Esophagus muscularis mucosa (tissue), 4 donors: Measurements from ENCODE around the gene VSIG10L2. TPM values are rescaled to one million over a fixed set of nuclear protein-coding genes. Genes with fewer than 3 reads are reported as not detected.

Experiments
- DNase-seq: peaks from one replicate; pipeline ENCODE4 v3.0.0-alpha.2; 2017; ENCODE audit errors: extremely low spot score
- H3K27ac ChIP-seq, 4 donors: fragments of 200-600 bp; sonication (generic); replicated peaks in 1 of 4; 1 replicate in 3 of 4; 2 replicates in 1 of 4; pipeline ENCODE4 v1.5.1; 2016 to 2019; ENCODE audit warnings: mild to moderate bottlenecking in 1 of 4
- H3K27me3 ChIP-seq, 4 donors: fragments of 200-600 bp; sonication (generic); one replicate each; pipeline versions ENCODE4 v1.5.1 to v1.6.0; 2016 to 2019
- H3K36me3 ChIP-seq, 4 donors: fragments of 200-600 bp; sonication (generic); one replicate each; pipeline ENCODE4 v1.5.1; 2016 to 2019
- H3K4me1 ChIP-seq, 4 donors: fragments of 200-600 bp; sonication (generic); one replicate each; pipeline ENCODE4 v1.5.1; 2016 to 2019
- H3K4me3 ChIP-seq, 4 donors: fragments of 200-600 bp; sonication (generic); 1 replicate in 2 of 4; 2 replicates in 2 of 4; pipeline ENCODE4 v1.5.1; 2016 to 2019; ENCODE audit warnings: mild to moderate bottlenecking in 4 of 4, moderate library complexity in 1 of 4
- H3K9me3 ChIP-seq, 4 donors: fragments of 200-600 bp; sonication (generic); 1 replicate in 3 of 4; 2 replicates in 1 of 4; pipeline ENCODE4 v1.5.1; 2016 to 2019
- EP300 ChIP-seq: sonication (generic); formaldehyde crosslinking; IDR thresholded peaks from one replicate; pipeline ENCODE4 v1.6.1; 2017; ENCODE audit warnings: antibody characterized with exemption
- POLR2A ChIP-seq: fragments of 450-650 bp; IDR thresholded peaks from one replicate; pipeline ENCODE4 v1.6.1; 2017; ENCODE audit warnings: antibody characterized with exemption, moderate library complexity, mild to moderate bottlenecking, low read depth
- POLR2AphosphoS5 ChIP-seq, 2 donors: sonication (generic); formaldehyde crosslinking; IDR thresholded peaks; one replicate each; pipeline ENCODE4 v1.6.1; 2017; ENCODE audit warnings: antibody characterized with exemption in 2 of 2
- WGBS: methylation state at CpG from one replicate; pipeline ENCODE4 v1.1.5; 2018; 5-methylcytosine and 5-hydroxymethylcytosine counted together
- intact Hi-C: fragments of 100-400 bp; cut with DNase I; formaldehyde crosslinking; loops from one replicate; pipeline ENCODE4 v1.15.1; 2023
- total RNA-seq, 4 donors: library from RNA; depleted of rRNA; stranded (reverse); fragments of >200 nt; gene quantifications; one replicate each; pipeline versions ENCODE4 v1.1.0 to v1.2.1, GENCODE V29; 2016
- TF ChIP-seq, protein P1 (sequence below), 3 experiments: fragments of 200-600 bp in 2 of 3; fragments of 450-650 bp in 1 of 3; sonication (generic) in 2 of 3; IDR thresholded peaks; one replicate each; pipeline ENCODE4 v1.5.1; 2017 to 2019; ENCODE audit warnings: antibody characterized with exemption in 3 of 3, mild to moderate bottlenecking in 2 of 3, moderate library complexity in 1 of 3

Gene VSIG10L2
- total RNA-seq, 4 donors from 2014 or later, result 0.33 to 0.57 (median 0.39) TPM; not detected in 1

DNA sequence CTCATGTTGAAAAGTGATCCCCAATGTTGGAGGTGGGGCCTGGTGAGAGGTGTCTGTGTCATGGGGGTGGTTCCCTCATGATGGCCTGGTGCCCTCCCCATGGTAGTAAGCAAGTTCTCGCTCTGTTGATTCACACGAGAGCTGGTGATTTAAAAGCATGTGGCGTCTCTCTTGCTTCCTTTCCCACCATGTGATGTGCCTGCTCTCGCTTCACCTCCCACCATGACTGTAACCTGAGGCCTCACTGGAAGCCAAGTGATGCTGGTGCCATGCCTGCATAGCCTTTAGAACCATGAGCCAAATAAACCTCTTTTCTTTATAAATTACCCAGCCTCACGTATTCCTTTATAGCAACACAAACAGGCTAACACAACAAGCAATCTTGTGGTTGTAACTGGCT is 52.4 kb downstream of the VSIG10L2 start:
- no peak for DNase-seq
- H3K27ac ChIP-seq, result no peak overlapping the region
- TF ChIP-seq POLR2AphosphoS5 (IDR thresholded peaks at IDR 0.05) (no peak), POLR2A (no peak), EP300 (no peak)
- TF ChIP-seq, protein P1, sequence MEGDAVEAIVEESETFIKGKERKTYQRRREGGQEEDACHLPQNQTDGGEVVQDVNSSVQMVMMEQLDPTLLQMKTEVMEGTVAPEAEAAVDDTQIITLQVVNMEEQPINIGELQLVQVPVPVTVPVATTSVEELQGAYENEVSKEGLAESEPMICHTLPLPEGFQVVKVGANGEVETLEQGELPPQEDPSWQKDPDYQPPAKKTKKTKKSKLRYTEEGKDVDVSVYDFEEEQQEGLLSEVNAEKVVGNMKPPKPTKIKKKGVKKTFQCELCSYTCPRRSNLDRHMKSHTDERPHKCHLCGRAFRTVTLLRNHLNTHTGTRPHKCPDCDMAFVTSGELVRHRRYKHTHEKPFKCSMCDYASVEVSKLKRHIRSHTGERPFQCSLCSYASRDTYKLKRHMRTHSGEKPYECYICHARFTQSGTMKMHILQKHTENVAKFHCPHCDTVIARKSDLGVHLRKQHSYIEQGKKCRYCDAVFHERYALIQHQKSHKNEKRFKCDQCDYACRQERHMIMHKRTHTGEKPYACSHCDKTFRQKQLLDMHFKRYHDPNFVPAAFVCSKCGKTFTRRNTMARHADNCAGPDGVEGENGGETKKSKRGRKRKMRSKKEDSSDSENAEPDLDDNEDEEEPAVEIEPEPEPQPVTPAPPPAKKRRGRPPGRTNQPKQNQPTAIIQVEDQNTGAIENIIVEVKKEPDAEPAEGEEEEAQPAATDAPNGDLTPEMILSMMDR (IDR thresholded peaks at IDR 0.05), result no peak
- no peak overlapping the region for H3K4me3 ChIP-seq
- 94% methylated on average over 5 of the region's 5 CpGs for WGBS
- no peaks in the 10 kb centered on the region for H3K4me1 ChIP-seq
- peaks cover 0 to 84% (median 23%) of the 10 kb centered on the region in 4 donors for H3K36me3 ChIP-seq
- intact Hi-C loops, result no loop called here
- H3K27me3 ChIP-seq, result no peaks in the 10 kb centered on the region
- H3K9me3 ChIP-seq, result no peaks in the 10 kb centered on the region

DNA sequence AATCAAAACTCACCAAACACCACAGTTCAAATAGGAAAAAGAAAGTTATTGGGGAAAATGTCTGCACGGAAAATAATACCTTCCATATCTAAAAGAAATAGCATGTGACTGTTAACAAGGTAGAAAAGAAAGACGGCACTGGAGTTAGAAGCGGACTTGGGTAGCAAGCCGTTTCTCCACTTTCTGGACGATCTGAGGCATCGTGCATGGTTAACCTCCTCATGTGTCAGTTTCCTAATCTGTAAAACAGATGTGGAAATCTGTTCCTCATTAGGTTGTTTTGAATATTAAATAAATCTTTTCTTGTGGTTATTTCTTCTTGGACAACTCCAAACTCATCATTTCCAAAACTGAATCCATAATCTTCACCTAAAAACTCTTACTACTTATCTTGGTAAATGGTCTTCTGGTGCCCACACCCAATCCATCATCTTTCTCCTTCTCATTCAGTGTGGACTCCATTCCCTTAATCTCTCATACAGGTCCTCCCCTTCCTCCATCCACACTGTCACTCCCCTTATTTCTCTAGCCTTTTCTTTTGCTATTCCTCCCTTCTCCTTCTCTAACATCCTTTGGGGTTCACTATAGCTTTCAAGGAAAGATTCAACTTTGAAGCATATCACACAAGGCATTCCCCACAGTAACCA is 53.5 kb downstream of the VSIG10L2 start:
- Histone ChIP-seq H3K9me3 (no peaks in the 10 kb centered on the region), H3K4me3 (no peak overlapping the region), H3K36me3 (peaks cover 0 to 84% (median 21%) of the 10 kb centered on the region in 4 donors), H3K4me1 (no peaks in the 10 kb centered on the region), H3K27me3 (no peaks in the 10 kb centered on the region), H3K27ac (no peak overlapping the region)
- 87% methylated on average over 6 of the region's 6 CpGs for WGBS
- DNase-seq, result no peak
- intact Hi-C loops, result no loop called here
- TF ChIP-seq, protein P1 (IDR thresholded peaks at IDR 0.05), result no peak

DNA sequence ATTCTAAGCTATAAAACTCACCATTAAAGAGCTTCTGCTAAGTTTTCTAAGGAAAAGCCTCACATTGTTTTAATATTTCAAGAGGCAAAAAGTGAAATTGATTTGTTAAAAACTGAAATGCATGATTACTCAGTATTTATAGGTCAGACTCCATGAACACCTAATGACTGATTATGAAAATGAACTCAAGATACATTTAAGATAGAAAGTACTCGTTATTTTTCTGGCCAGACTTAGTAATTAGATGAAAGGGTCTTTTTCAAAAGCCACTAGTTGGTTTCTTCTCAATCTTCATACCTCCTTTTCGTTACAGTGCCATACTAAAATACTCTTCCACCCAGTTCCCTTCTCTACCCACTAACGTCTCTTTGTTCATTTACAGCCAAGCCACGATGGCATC is 56.3 kb downstream of the VSIG10L2 start:
- H3K36me3 ChIP-seq, result peaks cover 0 to 71% (median 19%) of the 10 kb centered on the region in 4 donors

More for the DNA sequence above, 56.3 kb downstream of the VSIG10L2 start:
- peaks cover 0 to 8% (median 6%) of the 10 kb centered on the region in 4 donors for H3K4me1 ChIP-seq
- no peak overlapping the region for H3K4me3 ChIP-seq
- intact Hi-C loops, result no loop called here
- H3K9me3 ChIP-seq, result no peaks in the 10 kb centered on the region
- DNase-seq, result no peak
- no peak overlapping the region for H3K27ac ChIP-seq
- WGBS, result 90% methylated on average over 4 of the region's 4 CpGs
- no peaks in the 10 kb centered on the region for H3K27me3 ChIP-seq
- TF ChIP-seq, protein P1 (IDR thresholded peaks at IDR 0.05), result no peak
- TF ChIP-seq POLR2AphosphoS5 (IDR thresholded peaks at IDR 0.05) (no peak), EP300 (no peak), POLR2A (no peak)

Other genes starting within 250 kb of the VSIG10L2 start
- gene PATE1, start 199.8 kb upstream of the VSIG10L2 start, total RNA-seq, result not detected
- not detected for gene PATE2, start 167.2 kb upstream of the VSIG10L2 start, total RNA-seq
- gene PATE3, start 157.9 kb upstream of the VSIG10L2 start, total RNA-seq, result not detected
- gene PATE4, start 112.7 kb upstream of the VSIG10L2 start, total RNA-seq, result not detected
- gene HYLS1, start 58.4 kb upstream of the VSIG10L2 start, total RNA-seq, result 1 to 10 TPM; 2.8 to 6.9 (median 4.7) TPM
- 10 to 100 TPM in 1 of 4 donors, 1 to 10 TPM in 3; 7.1 to 20.2 (median 8.5) TPM for gene PUS3, start 42.8 kb upstream of the VSIG10L2 start, total RNA-seq
- under 1 TPM in 2 of 4 donors, not detected in 2; 0.06 to 0.17 TPM for gene DDX25, start 41.5 kb upstream of the VSIG10L2 start, total RNA-seq
- 10 to 100 TPM; 16.6 to 42.7 (median 28.1) TPM for gene CDON, start 116.8 kb downstream of the VSIG10L2 start, total RNA-seq